Parathyroid adenoma (tissue), 2 donors: ENCODE data around the gene CTSD.

Source experiments
- H2AFZ ChIP-seq: fragments of 300-600 bp; sonication (generic); one replicate; pipeline ENCODE4 v1.7.0; 2017; ENCODE audit warnings: antibody characterized with exemption, mild to moderate bottlenecking
- H3K27ac ChIP-seq: fragments of 300-600 bp; sonication (generic); one replicate; pipeline ENCODE4 v1.7.0; 2017
- H3K27me3 ChIP-seq: fragments of 300-600 bp; sonication (generic); one replicate; pipeline ENCODE4 v1.7.0; 2017; ENCODE audit warnings: low read length; ENCODE audit not compliant: control insufficient read depth, insufficient read depth
- H3K36me3 ChIP-seq: fragments of 300-600 bp; sonication (generic); one replicate; pipeline ENCODE4 v1.7.0; 2017; ENCODE audit warnings: low read length; ENCODE audit not compliant: control insufficient read depth, insufficient read depth
- H3K4me1 ChIP-seq: fragments of 300-600 bp; sonication (generic); one replicate; pipeline ENCODE4 v1.7.0; 2017; ENCODE audit warnings: control low read depth
- H3K4me2 ChIP-seq: fragments of 300-600 bp; sonication (generic); one replicate; pipeline ENCODE4 v1.7.0; 2017; ENCODE audit warnings: low read length
- H3K4me3 ChIP-seq: fragments of 300-600 bp; sonication (generic); one replicate; pipeline ENCODE4 v1.7.0; 2017; ENCODE audit warnings: low read depth, low read length
- H3K79me2 ChIP-seq: fragments of 300-600 bp; sonication (generic); one replicate; pipeline ENCODE4 v1.7.0; 2017; ENCODE audit warnings: control low read depth
- H3K9ac ChIP-seq: fragments of 300-600 bp; sonication (generic); one replicate; pipeline ENCODE4 v1.7.0; 2017; ENCODE audit warnings: mild to moderate bottlenecking
- H3K9me3 ChIP-seq: fragments of 300-600 bp; sonication (generic); one replicate; pipeline ENCODE4 v1.7.0; 2017; ENCODE audit warnings: low read length; ENCODE audit not compliant: control insufficient read depth
- TF ChIP-seq, protein P1 (sequence below): fragments of 300-600 bp; sonication (generic); IDR thresholded peaks from one replicate; pipeline ENCODE4 v1.7.0; 2017; ENCODE audit warnings: antibody characterized with exemption, mild to moderate bottlenecking
- donor health status: primary hyperparathyroidism.

The CTSD gene

GRCh38 chr11:1733009-1733715, 30.6 kb downstream of the CTSD start:
- no peaks in the 10 kb centered on the region for H3K27me3 ChIP-seq
- no peak overlapping the region for H3K27ac ChIP-seq
- H3K4me3 ChIP-seq: no peak overlapping the region
- H3K79me2 ChIP-seq: no peaks in the 10 kb centered on the region
- no peak overlapping the region for H3K4me2 ChIP-seq
- no peaks in the 10 kb centered on the region for H3K9me3 ChIP-seq
- TF ChIP-seq, protein P1, sequence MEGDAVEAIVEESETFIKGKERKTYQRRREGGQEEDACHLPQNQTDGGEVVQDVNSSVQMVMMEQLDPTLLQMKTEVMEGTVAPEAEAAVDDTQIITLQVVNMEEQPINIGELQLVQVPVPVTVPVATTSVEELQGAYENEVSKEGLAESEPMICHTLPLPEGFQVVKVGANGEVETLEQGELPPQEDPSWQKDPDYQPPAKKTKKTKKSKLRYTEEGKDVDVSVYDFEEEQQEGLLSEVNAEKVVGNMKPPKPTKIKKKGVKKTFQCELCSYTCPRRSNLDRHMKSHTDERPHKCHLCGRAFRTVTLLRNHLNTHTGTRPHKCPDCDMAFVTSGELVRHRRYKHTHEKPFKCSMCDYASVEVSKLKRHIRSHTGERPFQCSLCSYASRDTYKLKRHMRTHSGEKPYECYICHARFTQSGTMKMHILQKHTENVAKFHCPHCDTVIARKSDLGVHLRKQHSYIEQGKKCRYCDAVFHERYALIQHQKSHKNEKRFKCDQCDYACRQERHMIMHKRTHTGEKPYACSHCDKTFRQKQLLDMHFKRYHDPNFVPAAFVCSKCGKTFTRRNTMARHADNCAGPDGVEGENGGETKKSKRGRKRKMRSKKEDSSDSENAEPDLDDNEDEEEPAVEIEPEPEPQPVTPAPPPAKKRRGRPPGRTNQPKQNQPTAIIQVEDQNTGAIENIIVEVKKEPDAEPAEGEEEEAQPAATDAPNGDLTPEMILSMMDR: no peak
- no peak overlapping the region for H3K9ac ChIP-seq
- H3K4me1 ChIP-seq: no peaks in the 10 kb centered on the region
- H2AFZ ChIP-seq: no peak overlapping the region
- no peaks in the 10 kb centered on the region for H3K36me3 ChIP-seq

DNA sequence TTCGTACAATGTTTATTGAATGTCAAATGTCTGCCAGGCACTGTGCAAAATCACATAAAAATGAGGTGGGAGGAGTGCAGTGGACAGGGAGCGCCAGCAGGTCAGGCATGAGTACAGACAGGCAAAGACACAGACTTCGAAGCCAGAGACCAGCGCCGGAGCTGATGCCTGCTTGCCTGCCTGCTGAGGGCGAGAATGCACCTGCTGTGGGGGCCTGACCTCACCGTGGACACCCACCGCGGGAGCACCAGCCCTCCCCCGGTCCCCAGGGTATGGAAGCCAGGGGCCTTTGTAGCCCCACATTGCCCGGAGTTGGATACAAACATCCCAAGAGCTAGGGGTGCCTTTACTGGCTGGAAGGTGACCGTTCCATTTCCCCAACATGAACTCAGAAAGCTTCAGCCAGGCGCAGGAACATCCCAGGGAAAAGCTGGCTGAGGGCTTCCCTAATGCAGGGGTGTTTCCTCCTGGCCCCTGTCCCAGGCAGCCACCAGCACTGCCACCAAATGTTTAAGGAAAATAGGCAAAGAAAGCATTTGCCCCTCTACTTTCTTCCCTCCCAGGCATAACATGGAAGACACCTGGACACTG, 31.2 kb downstream of the CTSD start:
- Histone ChIP-seq H3K4me2 (no peak overlapping the region), H2AFZ (no peak overlapping the region), H3K27me3 (no peaks in the 10 kb centered on the region), H3K79me2 (no peaks in the 10 kb centered on the region), H3K4me1 (no peaks in the 10 kb centered on the region), H3K27ac (no peak overlapping the region), H3K9ac (no peak overlapping the region), H3K4me3 (no peak overlapping the region), H3K36me3 (no peaks in the 10 kb centered on the region), H3K9me3 (no peaks in the 10 kb centered on the region)
- TF ChIP-seq, protein P1: no peak

DNA sequence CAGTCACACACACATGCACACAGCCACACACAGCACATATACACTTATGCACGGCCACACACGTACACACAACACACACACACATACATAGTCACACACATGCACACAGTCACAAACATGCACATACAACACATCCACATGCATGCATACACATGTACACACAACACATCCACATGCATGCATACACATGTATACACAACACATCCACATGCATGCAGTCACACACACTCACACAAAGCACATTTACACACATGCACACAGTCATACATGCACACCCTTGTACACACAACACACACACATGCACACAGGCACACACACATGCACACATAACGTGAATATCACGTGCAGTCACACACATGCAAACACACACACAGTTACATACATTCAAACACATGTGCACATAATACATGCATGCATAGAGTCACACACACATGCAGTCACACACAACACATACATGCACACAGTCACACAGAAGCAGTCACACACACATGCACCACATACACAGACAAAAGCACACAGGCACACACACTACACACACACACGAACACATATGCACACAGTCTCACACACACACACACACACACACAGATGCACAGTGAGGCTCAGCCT, 32.2 kb downstream of the CTSD start:
- Histone ChIP-seq H3K36me3 (no peaks in the 10 kb centered on the region), H3K4me2 (no peak overlapping the region), H3K4me3 (no peak overlapping the region), H3K9ac (no peak overlapping the region), H3K27ac (no peak overlapping the region), H3K79me2 (no peaks in the 10 kb centered on the region), H3K9me3 (no peaks in the 10 kb centered on the region), H3K4me1 (no peaks in the 10 kb centered on the region), H3K27me3 (no peaks in the 10 kb centered on the region), H2AFZ (no peak overlapping the region)
- TF ChIP-seq, protein P1: no peak

- no peaks in the 10 kb centered on the region for H3K27me3 ChIP-seq
- H3K9me3 ChIP-seq: no peaks in the 10 kb centered on the region
- H3K79me2 ChIP-seq: no peaks in the 10 kb centered on the region
- no peak overlapping the region for H2AFZ ChIP-seq
- TF ChIP-seq, protein P1: no peak
- H3K4me3 ChIP-seq: no peak overlapping the region
- no peak overlapping the region for H3K27ac ChIP-seq
- no peak overlapping the region for H3K9ac ChIP-seq
- H3K4me2 ChIP-seq: no peak overlapping the region
- H3K36me3 ChIP-seq: no peaks in the 10 kb centered on the region
- H3K4me1 ChIP-seq: no peaks in the 10 kb centered on the region
These were observed 33.6 kb downstream of the CTSD start for GRCh38 chr11:1730059-1730629.
